ENCODE data around the gene ZNF787. TPM values are rescaled to one million over a fixed set of nuclear protein-coding genes. Genes with fewer than 3 reads are reported as not detected.
A peak's percentile ranks its signal among the peaks of the same experiment; 100 is the strongest.
"Not testable (repeated sequence)": the region's sequence is repeated elsewhere in the genome, so short reads cannot be mapped to it uniquely, and the experiment has no call there.

Gene ZNF787
- total RNA-seq, 2 donors from 2014 or later = 32.2 to 32.5 TPM

DNA sequence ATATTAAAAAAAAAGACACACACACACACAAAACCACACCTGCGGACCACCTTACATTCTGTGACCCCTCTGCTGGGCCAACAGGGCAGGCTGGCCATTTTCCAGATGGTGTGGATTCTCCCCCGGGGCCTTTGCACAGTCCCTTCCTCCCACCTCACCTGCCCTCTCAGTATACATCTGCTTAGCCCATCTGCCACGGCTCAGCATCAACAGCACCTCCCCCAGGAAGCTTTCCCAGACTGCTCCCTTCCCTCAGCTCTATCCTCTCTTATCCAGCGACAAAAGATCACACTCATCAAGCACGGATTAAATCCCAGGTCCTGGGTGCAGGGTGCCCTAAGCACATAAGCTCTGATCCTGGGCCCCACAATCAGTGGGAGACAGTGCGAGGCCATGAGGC, 4.5 kb downstream of the ZNF787 start:
- H3K27ac Mint-ChIP-seq = peak overlapping the region in 1 of 2 donors; percentile 48
- H3K9me3 Mint-ChIP-seq = no peaks in the 10 kb centered on the region
- peaks cover 6 to 7% of the 10 kb centered on the region in 2 donors for H3K36me3 Mint-ChIP-seq
- DNase-seq (ENCODE audit: low spot score in 2 of 2) (no peak), ATAC-seq (no peak)

DNA sequence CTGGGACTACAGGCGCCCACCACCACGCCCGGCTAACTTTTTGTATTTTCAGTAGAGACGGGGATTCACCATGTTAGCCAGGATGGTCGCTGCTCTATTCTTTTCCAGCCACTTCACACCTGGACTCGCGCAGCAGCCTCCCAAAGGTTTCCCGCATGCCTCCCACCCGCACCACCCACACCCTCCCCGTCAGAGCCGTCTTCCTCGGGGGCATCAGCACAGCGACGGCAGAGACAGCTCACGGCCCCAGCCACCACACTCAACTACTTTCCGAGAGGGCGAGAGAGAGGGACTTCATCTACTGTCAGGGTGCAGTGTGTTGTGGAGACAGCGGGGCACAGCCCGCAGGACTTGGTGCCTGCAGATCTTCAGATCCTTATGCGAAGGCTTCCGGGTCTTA, 5.6 kb downstream of the ZNF787 start:
- no peak for ATAC-seq
- no peaks in the 10 kb centered on the region for H3K9me3 Mint-ChIP-seq
- H3K36me3 Mint-ChIP-seq = peaks cover 6 to 7% of the 10 kb centered on the region in 2 donors
- DNase-seq (ENCODE audit: low spot score in 2 of 2) = no peak
- no peak overlapping the region for H3K27ac Mint-ChIP-seq

DNA sequence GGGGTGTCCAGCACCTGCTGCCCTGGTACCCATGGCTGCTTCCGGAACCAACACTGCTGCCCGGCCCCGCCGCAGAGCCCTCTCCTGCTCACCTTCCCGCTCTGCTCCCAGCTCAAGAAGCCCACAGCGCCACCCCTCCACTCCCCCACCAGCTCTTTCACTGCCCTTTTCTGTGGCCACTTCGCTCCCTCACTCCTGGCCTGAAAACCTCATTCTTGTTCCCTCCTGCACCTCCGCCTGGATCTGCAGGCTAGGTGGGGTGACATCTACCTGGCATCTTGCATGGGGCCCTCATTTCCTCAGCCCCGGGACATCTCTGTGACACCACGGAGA, 6.4 kb downstream of the ZNF787 start:
- peaks cover 0 to 7% of the 10 kb centered on the region in 2 donors for H3K36me3 Mint-ChIP-seq
- H3K9me3 Mint-ChIP-seq = no peaks in the 10 kb centered on the region
- DNase-seq (ENCODE audit: low spot score in 2 of 2) = no peak
- ATAC-seq = no peak
- H3K27ac Mint-ChIP-seq = peak overlapping the region; percentile 55 to 76

DNA sequence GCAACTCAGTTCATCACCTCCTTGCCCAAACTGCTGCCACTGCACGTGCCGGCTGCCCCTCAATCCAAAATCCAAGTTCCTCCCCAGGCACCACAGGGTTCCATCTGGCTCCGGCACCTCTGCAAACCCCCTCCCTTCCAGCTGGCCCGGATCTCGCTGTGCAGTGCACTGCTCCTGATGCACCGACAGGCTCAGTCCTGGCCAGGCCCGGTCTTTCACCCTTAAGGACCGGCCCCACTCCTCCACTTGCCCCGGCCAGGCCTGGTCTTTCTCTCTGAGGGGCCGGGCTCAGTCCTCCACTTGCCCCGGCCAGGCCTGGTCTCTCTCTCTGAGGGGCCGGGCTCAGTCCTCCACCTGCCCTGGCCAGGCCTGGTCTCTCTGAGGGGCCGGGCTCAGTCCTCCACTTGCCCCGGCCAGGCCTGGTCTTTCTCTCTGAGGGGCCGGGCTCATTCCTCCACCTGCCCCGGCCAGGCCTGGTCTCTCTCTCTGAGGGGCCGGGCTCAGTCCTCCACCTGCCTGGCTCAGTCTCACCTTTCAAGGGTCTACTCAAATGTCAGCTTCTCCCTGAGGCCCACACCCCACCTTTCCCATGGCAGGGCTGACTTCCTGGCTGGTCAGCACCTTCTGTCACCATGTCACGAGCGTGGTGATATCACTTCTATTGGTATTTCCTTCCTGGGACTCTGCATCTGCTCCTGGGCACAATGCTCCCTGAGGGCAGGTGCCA, 6.9 kb downstream of the ZNF787 start:
- H3K36me3 Mint-ChIP-seq = peaks cover 0 to 4% of the 10 kb centered on the region in 2 donors
- no peak for ATAC-seq

DNA sequence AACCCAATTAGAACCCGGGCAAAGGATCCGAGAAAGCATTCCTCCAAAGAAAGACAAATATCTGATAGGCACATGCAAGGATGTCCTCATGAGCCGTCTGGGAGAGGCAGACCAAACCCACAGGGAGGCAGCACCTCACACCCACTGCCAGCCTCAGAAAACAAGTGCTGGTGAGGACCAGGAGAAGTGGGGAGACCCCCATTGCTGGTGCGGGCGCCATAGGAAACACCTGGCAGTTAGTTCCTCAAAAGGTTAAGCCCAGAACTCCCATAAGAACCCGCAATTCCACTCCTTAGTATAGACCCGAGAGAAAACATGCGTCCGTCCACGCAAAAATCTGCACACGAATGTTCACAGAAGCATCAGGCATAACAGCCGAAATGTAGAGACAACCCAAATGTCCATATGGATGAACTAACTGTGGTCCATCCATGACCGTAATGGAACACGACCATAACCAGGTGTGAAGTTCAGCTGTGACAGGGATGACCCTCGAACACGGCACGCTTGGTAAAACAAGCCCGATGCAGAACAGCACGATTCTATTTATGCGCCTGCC, 7.9 kb downstream of the ZNF787 start:
- ATAC-seq (no peak), DNase-seq (ENCODE audit: low spot score in 2 of 2) (no peak)
- H3K9me3 Mint-ChIP-seq = no peaks in the 10 kb centered on the region
- no peaks in the 10 kb centered on the region for H3K36me3 Mint-ChIP-seq
- peak overlapping the region in 1 of 2 donors; percentile 51 for H3K27ac Mint-ChIP-seq

More for the DNA sequence above, 6.9 kb downstream of the ZNF787 start:
- H3K9me3 Mint-ChIP-seq = no peaks in the 10 kb centered on the region
- no peak for DNase-seq (ENCODE audit: low spot score in 2 of 2)
- H3K27ac Mint-ChIP-seq = peak overlapping the region; percentile 60 to 76

DNA sequence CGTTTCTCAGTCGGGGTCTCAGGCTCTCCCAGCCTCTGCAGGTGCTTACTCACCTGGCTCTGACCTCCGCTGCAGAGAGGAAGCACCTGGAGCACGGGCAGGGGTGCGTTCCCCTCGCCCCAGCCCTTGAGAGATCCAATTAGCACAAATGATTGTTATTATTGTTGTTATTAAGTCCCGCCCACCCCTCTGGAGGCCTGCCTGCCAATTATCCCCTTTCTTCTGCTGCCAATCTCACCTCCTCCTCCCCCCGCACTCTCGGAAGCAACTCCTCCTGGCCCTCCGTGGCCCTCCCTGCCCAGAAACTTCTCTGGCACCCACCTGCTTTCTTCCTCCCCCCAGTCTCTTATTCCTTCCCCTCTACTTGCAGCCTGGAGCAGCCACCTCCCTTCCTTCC, 8.8 kb downstream of the ZNF787 start:
- H3K9me3 Mint-ChIP-seq = no peaks in the 10 kb centered on the region
- DNase-seq (ENCODE audit: low spot score in 2 of 2) (no peak), ATAC-seq (no peak)
- no peaks in the 10 kb centered on the region for H3K36me3 Mint-ChIP-seq
- H3K27ac Mint-ChIP-seq = peak overlapping the region; percentile 51 to 69

DNA sequence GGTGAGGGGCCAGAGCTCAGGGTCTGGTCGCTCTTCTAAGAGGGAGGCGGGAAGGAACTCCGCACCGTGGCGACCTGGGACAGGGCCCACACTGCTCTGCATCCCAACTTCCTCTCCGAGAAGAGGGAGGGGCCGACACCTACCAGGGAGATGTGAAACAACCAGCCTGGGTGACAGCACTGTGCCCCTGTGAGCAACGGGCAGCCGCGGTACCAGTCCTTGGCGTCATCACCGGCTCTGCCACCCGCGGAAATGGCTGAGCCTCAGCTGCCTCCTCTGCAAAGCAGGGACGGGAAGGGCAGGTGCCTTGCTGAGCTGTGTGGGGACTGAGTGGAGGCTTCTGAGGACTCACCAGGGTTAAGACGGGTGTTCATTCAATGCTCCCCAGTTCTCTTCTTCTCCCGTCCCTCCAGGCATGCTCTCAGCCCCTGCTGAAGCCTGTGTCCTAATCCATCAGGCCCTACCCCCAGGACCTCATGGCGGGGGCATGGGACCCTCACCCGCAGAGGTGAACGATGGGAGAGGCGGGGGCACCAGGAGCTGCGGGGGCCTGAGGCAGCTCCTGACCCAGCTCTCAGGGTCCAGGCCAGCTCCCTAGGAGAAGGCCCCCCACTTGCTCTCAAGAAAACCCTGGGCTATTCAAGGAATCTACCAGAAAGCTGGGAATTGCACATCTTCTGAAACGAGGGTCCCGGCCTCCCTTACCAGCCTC, 9.3 kb downstream of the ZNF787 start:
- DNase-seq (ENCODE audit: low spot score in 2 of 2) = peak; percentile 38 to 73
- peak overlapping the region in 1 of 2 donors; percentile 51 for H3K27ac Mint-ChIP-seq
- no peaks in the 10 kb centered on the region for H3K36me3 Mint-ChIP-seq
- peak; percentile 84 to 97 for ATAC-seq
- H3K9me3 Mint-ChIP-seq = no peaks in the 10 kb centered on the region

DNA sequence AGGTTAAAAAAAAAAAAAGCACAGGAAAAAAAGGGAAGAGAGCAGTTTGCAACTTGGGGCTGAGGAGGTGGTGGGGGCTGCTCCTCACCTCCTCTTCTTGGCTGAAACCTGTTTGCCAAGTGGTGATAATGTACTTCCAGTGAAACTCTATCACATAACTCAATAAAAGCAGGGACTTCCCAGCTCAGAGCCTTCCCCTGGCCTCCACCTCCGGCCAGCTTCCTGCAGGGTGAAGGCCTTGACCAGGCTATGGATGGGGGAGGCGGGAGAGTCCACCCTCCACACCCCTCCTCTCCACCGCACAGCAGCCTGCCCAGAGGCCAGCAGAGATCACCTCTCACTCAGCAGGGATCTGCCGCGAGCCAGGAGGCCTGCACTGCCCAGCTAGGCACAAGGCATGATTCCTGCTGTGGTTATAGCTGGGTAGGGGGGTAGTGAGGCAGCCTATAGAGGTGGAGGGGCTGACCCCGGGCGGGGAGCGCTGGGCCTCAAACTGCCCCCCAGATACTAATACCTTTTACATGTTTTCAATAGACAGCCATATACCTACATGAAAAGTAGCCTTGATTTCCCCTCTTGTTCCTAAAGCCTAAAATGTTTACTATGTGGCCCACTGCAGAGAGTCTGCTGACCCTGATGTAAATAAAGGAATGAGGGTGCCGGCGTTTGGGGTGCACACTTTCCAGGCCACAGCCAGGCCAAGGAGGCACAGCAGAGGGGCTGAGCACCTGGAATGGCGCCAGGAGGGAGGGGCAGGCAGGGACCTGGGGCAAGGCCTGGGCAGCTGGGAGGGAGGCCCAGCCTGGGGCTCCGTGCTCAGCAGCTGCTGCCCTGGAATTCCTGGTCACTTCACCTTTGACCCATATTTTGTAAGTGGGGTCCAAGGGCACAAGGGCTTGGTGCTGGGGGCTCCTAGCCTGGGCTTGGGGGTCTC, 10.3 kb downstream of the ZNF787 start:
- Mint-ChIP-seq H3K27ac (peak overlapping the region in 1 of 2 donors; percentile 51), H3K36me3 (peaks cover 0 to 5% of the 10 kb centered on the region in 2 donors), H3K9me3 (no peaks in the 10 kb centered on the region)
- DNase-seq (ENCODE audit: low spot score in 2 of 2) (no peak), ATAC-seq (no peak)

DNA sequence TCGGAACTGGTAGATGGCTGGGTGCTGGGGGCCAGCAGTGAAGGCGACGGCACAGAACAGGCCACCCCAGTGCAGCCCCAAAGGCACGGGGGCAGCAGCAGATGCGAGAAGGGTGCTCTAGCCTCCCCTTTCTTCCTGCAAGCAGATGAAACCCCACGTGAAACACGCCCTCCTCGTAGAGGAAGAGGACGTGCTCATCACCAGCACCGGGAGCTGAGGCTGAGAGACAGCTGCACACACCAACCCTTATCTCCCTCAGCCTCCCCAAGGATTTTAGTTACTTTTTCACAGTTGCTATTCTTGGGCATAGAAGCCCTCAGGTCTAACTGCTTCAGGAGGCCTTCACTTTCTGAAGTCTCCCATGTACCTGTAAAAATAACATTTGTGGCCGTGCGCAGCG, 11.9 kb downstream of the ZNF787 start:
- no peak for ATAC-seq
- Mint-ChIP-seq H3K36me3 (peaks cover 0 to 5% of the 10 kb centered on the region in 2 donors), H3K9me3 (no peaks in the 10 kb centered on the region), H3K27ac (no peak overlapping the region)
- DNase-seq (ENCODE audit: low spot score in 2 of 2) = no peak

DNA sequence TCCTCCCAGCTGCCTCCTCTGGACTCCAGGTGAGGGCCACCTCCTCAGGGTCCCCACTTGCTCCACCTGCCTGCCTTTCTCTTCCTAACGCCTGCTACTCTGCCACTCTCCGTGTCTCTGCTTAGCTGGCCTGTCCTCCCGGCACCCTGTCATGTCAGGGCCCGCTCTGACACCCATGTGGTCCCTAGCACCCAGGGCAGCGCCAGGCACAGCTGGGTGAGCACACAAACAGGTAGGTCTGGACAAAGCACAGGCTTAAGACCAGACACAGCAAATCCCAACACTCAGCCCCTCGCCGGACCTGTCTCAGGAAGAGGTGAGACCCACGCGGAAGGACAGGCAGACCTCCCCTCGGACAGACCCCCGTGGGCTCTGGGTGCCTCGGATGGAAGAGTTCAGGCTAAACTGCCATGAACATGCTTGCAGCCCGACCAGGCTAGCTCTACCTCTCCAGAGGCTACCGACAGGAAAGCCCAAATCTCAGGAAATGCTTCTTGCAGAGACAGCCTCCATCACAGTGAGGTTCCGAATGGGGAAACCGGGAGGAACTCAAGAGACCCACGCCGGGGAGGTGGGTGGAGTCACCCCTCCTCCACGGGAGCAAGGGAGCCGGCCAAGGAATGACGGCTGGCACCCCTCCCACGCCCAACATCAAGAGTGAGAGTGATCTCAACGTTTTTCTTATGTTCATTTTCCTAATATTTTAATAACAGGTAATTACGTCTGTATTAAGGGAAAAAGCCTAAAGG, 12.5 kb downstream of the ZNF787 start:
- DNase-seq (ENCODE audit: low spot score in 2 of 2) (no peak), ATAC-seq (no peak)
- Mint-ChIP-seq H3K9me3 (no peaks in the 10 kb centered on the region), H3K36me3 (peaks cover 0 to 5% of the 10 kb centered on the region in 2 donors), H3K27ac (peak overlapping the region; percentile 51 to 93)

DNA sequence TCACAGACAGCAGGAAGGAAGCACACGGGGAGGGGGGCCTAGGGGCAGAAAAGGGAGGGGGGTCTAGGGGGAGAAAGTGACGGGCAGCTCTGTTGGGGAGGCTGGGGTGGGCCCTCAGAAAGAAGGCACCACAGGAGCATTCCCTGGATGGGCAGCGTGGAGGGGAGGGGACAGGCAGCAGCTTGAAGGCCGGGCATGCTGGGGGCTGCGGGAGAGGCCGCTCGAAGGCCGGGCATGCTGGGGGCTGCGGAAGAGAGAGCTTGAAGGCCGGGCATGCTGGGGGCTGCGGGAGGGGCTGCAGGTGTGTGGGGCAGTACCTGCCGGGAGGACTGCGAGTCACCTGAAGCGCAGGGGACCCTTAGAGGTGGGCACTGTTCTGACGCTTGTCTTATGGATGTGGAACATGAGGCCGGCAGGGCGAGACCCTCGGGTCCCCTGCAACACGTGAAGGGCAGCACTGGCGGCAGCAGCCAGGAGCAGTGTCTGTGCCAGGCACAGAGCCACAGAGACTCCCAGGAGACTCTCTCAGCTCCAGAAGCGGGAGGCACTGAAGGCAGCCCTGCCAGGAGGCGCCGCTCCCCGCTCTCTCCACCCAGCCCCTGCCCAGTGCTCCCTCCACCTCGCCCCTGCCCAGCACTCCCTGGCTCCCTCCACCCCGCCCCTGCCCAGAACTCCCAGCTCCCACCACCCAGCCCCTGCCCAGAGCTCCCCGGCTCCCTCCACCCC, 13.3 kb downstream of the ZNF787 start:
- Mint-ChIP-seq H3K36me3 (peaks cover 0 to 5% of the 10 kb centered on the region in 2 donors), H3K9me3 (no peaks in the 10 kb centered on the region), H3K27ac (peak overlapping the region in 1 of 2 donors; percentile 51)
- no peak for DNase-seq (ENCODE audit: low spot score in 2 of 2)
- no peak for ATAC-seq

DNA sequence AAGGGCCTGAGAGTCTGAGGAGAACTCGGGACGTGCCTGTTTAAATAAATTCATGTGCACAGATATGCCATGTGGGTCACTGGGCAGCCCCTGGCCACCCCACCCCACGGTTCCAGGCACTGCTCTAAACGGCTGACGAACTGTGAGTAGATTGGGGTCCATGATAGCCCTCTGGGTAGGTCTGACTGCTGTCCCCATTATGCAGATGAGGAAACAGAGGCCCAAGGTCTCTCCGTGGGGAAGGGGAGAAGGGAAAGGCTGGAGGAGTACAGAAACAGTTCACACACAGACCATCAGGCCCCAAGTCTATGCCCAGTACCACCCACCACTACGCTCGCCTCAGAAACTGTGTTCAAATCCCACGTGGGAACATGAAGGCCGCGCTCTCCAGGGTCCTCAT, 14.1 kb downstream of the ZNF787 start:
- Mint-ChIP-seq H3K27ac (no peak overlapping the region), H3K9me3 (no peaks in the 10 kb centered on the region), H3K36me3 (peaks cover 0 to 5% of the 10 kb centered on the region in 2 donors)
- ATAC-seq (no peak), DNase-seq (ENCODE audit: low spot score in 2 of 2) (no peak)

DNA sequence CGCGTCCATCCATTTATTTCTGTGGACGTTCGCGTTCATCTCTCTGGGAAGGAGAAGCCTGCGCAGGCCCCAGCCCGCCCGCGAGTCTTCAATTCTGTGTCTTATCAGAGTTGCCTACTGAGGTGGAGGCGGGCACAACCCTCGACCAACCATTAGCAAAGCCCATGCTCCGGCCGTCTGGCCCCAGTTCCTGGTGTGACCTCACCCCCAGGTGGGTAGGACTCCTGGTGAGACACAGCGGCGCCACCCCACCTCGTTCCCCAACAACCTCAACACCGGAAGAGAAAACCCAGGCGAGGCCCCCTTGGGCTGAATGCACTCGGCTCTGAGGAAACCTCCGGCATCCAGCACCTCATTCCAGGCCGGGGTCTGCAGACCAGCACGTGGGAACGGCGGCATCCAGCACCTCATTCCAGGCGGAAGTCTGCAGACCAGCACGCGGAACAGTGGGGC, 14.7 kb downstream of the ZNF787 start:
- no peak for ATAC-seq
- H3K9me3 Mint-ChIP-seq = no peaks in the 10 kb centered on the region
- peaks cover 0 to 5% of the 10 kb centered on the region in 2 donors for H3K36me3 Mint-ChIP-seq
- peak overlapping the region; percentile 65 to 67 for H3K27ac Mint-ChIP-seq
- DNase-seq (ENCODE audit: low spot score in 2 of 2) = no peak

DNA sequence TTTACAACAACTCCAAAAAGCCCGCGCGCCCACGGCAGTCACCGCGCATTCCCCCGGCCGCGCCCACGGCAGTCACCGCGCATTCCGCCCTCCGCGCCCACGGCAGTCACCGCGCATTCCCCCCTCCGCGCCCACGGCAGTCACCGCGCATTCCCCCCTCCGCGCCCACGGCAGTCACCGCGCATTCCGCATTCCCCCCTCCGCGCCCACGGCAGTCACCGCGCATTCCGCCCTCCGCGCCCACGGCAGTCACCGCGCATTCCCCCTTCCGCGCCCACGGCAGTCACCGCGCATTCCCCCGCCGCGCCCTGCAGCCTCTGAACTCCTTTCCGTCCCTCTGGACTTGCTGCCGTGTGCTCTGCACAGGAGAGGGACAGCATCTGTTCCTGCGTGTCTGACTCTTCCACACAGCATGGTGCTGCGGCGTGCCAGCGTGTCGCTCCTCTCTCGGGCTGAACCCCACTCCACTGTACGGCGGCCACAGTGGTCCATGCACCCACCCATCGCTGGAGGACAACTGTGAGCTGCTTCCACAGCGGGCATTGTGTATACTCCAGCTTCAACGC, 15.2 kb downstream of the ZNF787 start:
- H3K27ac Mint-ChIP-seq = peak overlapping the region; percentile 65 to 67
- DNase-seq (ENCODE audit: low spot score in 2 of 2); H3K36me3 Mint-ChIP-seq; ATAC-seq; H3K9me3 Mint-ChIP-seq: not testable (repeated sequence)

DNA sequence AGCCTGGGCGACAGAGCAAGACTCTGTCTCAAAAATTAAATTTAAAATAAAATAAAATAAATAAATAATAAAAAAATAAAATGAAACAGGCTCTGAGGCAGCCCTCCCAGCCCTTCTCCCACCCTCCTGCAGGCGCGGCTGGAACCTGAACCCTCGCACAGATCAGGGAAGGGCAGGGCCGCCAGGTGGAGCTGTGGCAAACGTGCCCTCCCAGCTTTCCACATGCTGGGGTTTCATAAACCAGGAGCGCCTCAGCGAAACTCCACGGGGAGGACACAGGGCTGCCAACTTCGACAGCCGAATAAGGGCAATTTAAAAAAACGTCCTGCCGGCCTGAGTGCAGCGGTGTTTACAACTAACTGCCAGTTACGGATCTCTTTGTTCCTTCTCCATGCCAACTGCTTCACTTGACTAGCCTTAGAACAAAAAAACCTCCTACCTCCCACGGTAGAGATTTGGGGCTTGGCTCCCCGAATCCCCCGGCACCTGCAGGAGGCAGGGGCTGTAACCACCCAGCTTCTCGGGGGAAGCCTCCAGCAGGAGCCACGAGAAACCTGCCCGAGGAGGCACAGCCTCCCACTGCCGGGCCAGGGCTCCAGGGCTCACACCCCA, 15.9 kb downstream of the ZNF787 start:
- no peaks in the 10 kb centered on the region for H3K9me3 Mint-ChIP-seq
- peak; percentile 74 to 79 for ATAC-seq
- peaks cover 0 to 5% of the 10 kb centered on the region in 2 donors for H3K36me3 Mint-ChIP-seq
- H3K27ac Mint-ChIP-seq = peak overlapping the region in 1 of 2 donors; percentile 67
- peak in 1 of 2 donors; percentile 52 for DNase-seq (ENCODE audit: low spot score in 2 of 2)
